ENCODE data around the gene ZSCAN4.

The ZSCAN4 gene

DNA sequence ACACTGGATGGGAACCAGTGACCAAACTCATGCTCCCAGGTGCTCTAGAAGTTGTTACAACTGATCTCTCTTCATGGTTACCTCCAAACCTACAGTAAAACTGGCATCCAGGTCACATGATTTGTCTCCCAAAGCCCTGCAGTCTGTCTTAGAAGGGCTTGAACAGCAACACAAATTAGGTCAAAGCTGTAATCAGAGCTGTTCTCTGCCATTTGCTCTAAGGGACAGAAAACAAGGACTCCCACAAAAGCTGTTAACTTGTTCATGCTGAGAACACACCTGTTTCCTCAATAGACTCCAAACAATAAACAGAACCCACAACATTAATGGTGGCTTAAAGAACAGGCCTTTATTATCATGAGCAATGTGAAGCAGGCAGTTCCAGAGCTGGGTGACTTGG lies 50.7 kb downstream of the ZSCAN4 start:
- H3K4me1 ChIP-seq (ENCODE audit: control insufficient read depth in 1 of 2, insufficient read depth in 1 of 2, low read depth in 1 of 2, low read length in 1 of 2) = no peaks in the 10 kb centered on the region
- H3K4me3 ChIP-seq (ENCODE audit: low read depth in 1 of 2, low read length in 1 of 2) = no peak overlapping the region
- peaks cover 36% of the 10 kb centered on the region for H3K9me3 ChIP-seq
- TF ChIP-seq, protein P1, sequence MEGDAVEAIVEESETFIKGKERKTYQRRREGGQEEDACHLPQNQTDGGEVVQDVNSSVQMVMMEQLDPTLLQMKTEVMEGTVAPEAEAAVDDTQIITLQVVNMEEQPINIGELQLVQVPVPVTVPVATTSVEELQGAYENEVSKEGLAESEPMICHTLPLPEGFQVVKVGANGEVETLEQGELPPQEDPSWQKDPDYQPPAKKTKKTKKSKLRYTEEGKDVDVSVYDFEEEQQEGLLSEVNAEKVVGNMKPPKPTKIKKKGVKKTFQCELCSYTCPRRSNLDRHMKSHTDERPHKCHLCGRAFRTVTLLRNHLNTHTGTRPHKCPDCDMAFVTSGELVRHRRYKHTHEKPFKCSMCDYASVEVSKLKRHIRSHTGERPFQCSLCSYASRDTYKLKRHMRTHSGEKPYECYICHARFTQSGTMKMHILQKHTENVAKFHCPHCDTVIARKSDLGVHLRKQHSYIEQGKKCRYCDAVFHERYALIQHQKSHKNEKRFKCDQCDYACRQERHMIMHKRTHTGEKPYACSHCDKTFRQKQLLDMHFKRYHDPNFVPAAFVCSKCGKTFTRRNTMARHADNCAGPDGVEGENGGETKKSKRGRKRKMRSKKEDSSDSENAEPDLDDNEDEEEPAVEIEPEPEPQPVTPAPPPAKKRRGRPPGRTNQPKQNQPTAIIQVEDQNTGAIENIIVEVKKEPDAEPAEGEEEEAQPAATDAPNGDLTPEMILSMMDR (IDR thresholded peaks at IDR 0.05) = no peak
- H3K27ac ChIP-seq = no peak overlapping the region
- H3K36me3 ChIP-seq = peaks cover 32% of the 10 kb centered on the region
- no peaks in the 10 kb centered on the region for H3K27me3 ChIP-seq

DNA sequence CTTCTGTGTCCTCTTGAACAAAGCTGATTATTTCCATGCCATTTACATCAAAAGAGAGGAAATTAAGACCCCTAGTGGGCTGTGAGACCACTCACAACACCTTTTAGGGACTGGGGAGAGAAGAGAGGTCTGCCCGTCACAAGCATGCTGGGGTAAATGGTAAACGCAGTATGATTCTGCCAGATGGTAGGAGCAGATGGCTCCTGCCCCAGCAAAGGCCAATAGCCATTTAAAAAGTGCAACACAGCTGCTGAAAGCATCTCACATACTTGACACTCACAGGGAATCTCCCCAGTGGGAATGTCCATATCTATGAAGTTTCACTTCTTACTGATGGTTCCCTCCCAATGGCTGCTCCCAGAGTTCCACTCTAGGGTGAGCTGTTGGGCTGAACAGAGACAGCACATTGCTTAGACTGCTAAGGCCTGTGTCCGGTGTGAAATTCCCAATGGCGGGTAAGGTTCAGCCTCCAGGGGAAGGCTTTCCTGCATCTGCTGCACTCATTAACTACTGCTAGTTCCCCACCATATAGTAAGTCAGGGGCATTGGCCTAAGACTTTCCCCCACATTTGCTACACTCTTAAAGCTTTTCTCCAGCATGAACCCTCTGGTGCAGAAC lies 51.3 kb downstream of the ZSCAN4 start:
- Histone ChIP-seq H3K4me3 (ENCODE audit: low read depth in 1 of 2, low read length in 1 of 2) (no peak overlapping the region), H3K27me3 (no peaks in the 10 kb centered on the region), H3K9me3 (peaks cover 36% of the 10 kb centered on the region), H3K4me1 (ENCODE audit: control insufficient read depth in 1 of 2, insufficient read depth in 1 of 2, low read depth in 1 of 2, low read length in 1 of 2) (no peaks in the 10 kb centered on the region), H3K27ac (no peak overlapping the region), H3K36me3 (peaks cover 32% of the 10 kb centered on the region)
- TF ChIP-seq, protein P1 (IDR thresholded peaks at IDR 0.05) = no peak

DNA sequence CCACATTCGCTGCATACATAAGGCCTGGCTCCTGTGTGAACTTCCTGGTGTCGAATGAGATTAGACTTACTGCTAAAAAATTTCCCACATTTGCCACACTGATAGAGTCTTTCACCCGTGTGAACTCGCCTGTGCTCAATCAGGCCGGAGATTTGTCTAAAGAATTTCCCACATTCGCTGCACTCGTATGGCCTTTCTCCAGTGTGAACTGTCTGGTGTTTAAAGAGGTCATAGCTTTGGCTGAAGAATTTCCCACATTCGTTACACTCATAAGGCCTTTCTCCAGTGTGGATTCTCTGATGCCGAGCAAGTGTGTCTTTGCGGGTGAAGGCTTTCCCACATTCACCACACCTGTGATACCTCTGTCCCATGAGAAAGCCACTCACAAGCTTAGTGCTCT lies 52.1 kb downstream of the ZSCAN4 start:
- H3K36me3 ChIP-seq = peaks cover 32% of the 10 kb centered on the region
- peaks cover 36% of the 10 kb centered on the region for H3K9me3 ChIP-seq
- no peak overlapping the region for H3K4me3 ChIP-seq (ENCODE audit: low read depth in 1 of 2, low read length in 1 of 2)
- TF ChIP-seq, protein P1 (IDR thresholded peaks at IDR 0.05) = no peak
- H3K27me3 ChIP-seq = no peaks in the 10 kb centered on the region
- no peaks in the 10 kb centered on the region for H3K4me1 ChIP-seq (ENCODE audit: control insufficient read depth in 1 of 2, insufficient read depth in 1 of 2, low read depth in 1 of 2, low read length in 1 of 2)
- H3K27ac ChIP-seq = no peak overlapping the region

Measured in neutrophil (primary cell).